GM19395 (cell line): ENCODE results near the gene F8A3.
"Not testable (repeated sequence)": the region's sequence is repeated elsewhere in the genome, so short reads cannot be mapped to it uniquely, and the experiment has no call there.

Source experiments
- ATAC-seq: cut with Tn5 transposase; IDR thresholded peaks from one replicate; pipeline ENCODE4 v1.9.1; 2021; ENCODE audit warnings: mild to moderate bottlenecking, moderate library complexity; ENCODE audit not compliant: unreplicated experiment

F8A3 gene

DNA sequence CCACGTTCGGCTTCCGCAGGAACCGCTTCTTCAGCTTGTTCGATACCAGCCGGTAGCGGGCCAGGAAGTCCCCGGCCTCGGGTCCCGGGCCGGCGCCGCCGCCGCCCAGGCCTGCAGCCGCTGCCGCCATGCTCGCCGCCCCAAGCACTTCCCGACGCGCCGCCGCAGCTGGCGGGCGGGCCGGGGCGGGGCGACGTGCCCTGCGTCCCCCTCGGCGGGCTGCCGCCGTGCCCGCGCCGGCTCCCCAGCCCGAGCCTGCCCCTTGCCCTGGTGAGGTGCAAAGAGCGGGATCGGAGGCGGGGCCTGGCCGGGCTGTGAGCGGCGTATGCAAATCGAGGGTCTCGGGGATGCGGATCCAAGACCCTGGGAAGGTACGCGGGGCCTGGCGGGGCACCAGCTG lies at the start of gene F8A3:
F8A3 (minus strand) TSS at position 150 of the 400 bp plus-strand sequence; CDS start at position 130, 20 bp downstream.
- ATAC-seq = peak; percentile 81

GRCh38 chrX:155505296-155505695 lies 46.9 kb upstream of the F8A3 start:
- no peak for ATAC-seq

DNA sequence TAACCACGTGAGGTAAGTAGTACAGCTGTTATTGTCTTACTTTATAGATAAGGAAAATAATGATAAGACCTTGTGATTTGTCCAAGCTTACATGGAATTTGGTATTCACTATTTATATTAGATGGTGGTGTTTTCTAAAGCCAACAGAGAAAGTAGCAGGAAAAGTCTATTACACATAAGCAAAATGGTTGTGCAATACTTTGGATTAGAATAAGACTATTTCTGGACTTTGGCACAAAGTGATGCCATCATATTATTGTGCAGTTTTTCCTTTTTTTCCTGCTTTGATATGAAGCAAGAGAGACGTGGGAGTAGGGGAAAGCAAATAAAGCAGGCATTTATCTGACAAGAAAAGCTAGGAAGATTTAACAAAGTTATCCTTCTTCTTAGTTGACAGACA lies 36.7 kb upstream of the F8A3 start:
- ATAC-seq = not testable (repeated sequence)

- not testable (repeated sequence) for ATAC-seq
These were observed 33.0 kb upstream of the F8A3 start for GRCh38 chrX:155491421-155491820.

GRCh38 chrX:155477136-155477535 lies 18.7 kb upstream of the F8A3 start:
- not testable (repeated sequence) for ATAC-seq

GRCh38 chrX:155466269-155466938 lies 8.0 kb upstream of the F8A3 start:
- peak; percentile 77 for ATAC-seq

DNA sequence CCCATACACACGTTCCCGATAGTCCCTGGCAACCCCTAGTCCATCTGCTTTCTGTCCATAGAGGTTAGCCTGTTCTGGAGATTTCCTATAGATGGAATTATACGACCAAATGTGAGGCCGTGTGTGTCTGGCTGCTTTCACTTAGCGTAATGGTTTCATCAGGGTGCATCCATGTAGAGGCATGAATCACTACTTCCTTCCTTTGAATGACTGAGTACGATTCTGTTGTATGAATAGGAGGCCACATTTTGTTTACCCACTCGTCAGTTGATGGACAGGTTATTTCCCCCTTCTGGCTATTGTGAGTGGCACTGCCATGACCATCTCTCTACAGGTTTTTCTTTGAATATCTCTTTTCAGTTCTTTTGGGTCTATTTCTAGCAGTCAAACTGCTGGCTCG lies 2.1 kb upstream of the F8A3 start:
- ATAC-seq = not testable (repeated sequence)

GRCh38 chrX:155457761-155458447 lies 516 bp downstream of the F8A3 start:
- ATAC-seq = peak; percentile 65

DNA sequence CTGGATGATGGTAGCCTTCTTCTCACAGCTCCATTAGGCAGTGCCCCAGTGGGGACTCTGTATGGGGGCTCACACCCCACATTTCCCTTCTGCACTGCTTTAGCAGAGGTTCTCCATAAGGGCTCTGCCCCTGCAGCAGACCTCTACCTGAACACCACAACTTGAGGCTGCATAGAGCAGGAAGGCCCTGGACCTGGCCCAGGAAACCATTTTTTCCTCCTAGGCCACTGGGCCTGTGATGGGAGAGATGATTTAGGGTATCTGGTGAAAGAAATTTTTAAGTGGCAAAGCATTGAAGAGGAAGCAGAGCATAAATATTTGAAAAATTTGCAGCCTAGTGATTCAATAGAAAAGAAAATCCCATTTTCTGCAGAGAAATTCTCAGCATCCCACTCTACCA lies 17.3 kb downstream of the F8A3 start:
- ATAC-seq = no peak

- ATAC-seq = no peak
These were observed 22.7 kb downstream of the F8A3 start for GRCh38 chrX:155435744-155436112.

DNA sequence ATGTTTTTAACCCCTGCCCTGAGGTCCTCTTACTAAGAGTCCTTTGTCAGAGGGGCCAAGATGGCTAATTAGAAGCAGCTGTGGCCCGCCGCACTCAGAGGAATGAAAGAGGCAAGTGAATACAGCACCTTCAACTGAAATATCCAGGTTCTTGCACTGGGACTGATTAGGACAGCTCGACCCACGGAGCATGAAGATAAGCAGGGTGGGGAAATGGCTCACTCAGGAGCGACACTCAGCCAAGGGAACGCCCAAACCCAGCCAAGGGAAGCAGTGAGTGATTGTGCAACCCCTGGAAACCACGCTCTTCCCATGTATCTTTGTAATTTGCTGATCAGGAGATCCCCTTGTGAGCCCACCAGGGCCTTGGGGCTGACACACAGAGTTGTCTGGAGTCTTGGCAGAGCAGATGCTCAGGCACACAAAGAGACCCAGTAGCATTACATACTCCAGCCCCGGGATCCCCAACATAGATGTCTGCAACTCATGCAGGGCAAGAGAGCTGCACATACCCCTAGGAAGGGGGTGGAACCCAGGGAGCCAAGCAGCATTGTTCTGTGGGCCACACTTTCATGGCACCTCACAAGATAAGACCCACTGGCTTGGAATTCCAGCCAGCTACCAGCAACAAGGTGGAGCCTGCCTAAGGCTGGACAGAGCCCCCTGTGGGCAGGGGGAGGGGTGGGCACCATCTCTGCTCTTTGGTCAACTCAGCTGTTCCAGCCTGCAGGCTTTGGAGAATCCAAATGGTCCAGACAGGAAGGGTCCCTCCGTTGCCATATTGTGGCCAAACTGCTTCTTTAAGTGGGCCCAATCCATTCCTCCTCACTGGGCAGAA lies 23.3 kb downstream of the F8A3 start:
- no peak for ATAC-seq

GRCh38 chrX:155417769-155418168 lies 40.7 kb downstream of the F8A3 start:
- no peak for ATAC-seq
